ENCODE data around the gene SF1.

Gene SF1

DNA sequence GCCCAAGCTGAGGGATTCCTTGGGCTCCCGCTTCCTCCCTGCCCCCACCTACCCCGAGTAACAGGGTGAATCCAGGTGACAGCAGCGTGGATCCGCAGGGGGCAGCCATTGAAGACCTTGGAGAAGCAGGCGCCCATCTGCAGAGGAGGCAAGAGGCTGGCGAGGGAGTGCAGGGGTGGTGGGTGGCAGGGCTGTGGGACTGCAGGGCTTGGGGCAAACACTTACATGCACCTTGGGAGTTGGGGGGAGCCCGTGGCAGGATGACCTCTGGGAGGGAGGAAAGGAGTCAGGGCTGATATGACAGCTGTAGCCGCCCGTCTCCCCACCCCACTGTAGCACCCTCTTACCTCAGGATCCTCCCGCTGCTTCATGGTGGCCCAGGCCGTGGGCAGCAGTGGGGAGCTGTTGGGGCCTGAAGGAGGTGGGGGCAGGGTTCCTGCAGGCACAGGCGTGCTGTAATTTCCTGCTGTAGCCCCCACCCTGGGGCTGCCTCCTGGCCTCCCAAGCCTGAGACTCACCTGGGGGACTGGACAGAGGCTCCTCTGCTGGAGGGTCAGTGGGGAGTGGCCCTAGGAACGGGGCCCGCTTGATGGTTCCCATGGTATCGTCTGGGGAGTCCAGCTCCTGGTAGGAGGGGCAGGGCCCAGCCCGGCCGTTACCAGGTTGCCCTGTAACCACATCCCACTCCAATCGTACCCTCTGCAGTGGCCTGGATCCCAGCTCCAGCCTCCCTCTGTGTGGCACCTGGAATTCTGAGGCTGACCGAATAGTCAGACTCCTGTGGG is 18.6 kb upstream of the SF1 start:
- Histone ChIP-seq H3K36me3 (replicated peaks; ENCODE audit: low read depth, low read length) (peaks cover 40% of the 10 kb centered on the region), H2AFZ (ENCODE audit: low read depth, low read length) (no peak overlapping the region), H3K4me3 (ENCODE audit: low read length) (no peak overlapping the region), H3K4me2 (ENCODE audit: low read length) (no peak overlapping the region), H3K27ac (ENCODE audit: low read length) (no peak overlapping the region), H3K9me3 (ENCODE audit: insufficient read depth, low read length) (no peaks in the 10 kb centered on the region), H3K27me3 (ENCODE audit: low read depth, low read length) (no peaks in the 10 kb centered on the region), H3K9ac (ENCODE audit: low read length) (no peak overlapping the region), H3K4me1 (ENCODE audit: low read length) (peaks cover 10% of the 10 kb centered on the region), H3K79me2 (ENCODE audit: low read length) (peaks cover 3% of the 10 kb centered on the region), H4K20me1 (ENCODE audit: insufficient read depth, low read length) (no peaks in the 10 kb centered on the region)
- TF ChIP-seq, protein P1, sequence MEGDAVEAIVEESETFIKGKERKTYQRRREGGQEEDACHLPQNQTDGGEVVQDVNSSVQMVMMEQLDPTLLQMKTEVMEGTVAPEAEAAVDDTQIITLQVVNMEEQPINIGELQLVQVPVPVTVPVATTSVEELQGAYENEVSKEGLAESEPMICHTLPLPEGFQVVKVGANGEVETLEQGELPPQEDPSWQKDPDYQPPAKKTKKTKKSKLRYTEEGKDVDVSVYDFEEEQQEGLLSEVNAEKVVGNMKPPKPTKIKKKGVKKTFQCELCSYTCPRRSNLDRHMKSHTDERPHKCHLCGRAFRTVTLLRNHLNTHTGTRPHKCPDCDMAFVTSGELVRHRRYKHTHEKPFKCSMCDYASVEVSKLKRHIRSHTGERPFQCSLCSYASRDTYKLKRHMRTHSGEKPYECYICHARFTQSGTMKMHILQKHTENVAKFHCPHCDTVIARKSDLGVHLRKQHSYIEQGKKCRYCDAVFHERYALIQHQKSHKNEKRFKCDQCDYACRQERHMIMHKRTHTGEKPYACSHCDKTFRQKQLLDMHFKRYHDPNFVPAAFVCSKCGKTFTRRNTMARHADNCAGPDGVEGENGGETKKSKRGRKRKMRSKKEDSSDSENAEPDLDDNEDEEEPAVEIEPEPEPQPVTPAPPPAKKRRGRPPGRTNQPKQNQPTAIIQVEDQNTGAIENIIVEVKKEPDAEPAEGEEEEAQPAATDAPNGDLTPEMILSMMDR (IDR thresholded peaks at IDR 0.05; ENCODE audit: low read depth, low read length), result no peak
- no peak for TF ChIP-seq EZH2phosphoT487 (IDR thresholded peaks at IDR 0.05; ENCODE audit: low read depth)

DNA sequence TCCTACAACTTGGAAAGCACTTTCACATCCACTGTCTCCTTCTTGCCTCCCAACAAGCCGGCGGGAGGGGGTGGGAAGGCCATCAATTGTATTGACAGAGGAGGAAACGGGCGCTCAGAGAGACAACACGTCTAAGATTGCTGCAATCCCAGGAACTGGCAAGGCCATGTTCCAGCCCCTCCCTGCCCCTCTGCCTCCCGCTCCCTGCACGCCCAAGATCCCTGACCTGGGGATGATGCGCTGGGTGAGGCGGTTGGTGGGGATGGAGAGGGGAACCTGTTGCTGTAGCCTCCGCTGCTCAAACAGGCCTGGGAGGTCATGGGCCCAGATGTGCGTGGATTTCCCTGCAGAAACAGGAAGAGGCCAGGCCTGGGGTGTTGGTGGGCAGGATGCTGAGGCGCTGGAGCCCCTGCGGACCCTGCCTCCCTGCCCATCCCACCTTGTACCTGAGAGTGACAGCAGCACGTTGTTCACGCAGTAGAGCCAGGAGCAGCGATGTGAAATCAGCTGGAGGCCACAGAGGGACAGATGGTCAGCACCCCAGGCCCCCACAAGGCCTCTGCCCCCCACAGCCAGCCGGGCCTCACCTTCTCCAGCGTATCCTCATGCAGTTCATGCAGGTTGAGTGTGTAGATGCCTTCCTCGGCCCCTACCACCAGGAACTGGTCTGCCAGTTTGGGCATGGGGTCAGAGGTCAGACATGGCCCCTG is 17.9 kb upstream of the SF1 start:
- Histone ChIP-seq H3K9ac (ENCODE audit: low read length) (no peak overlapping the region), H3K4me1 (ENCODE audit: low read length) (peaks cover 2% of the 10 kb centered on the region; the same call in 1 of the 2 replicates), H3K36me3 (replicated peaks; ENCODE audit: low read depth, low read length) (peaks cover 40% of the 10 kb centered on the region), H3K9me3 (ENCODE audit: insufficient read depth, low read length) (no peaks in the 10 kb centered on the region), H3K27me3 (ENCODE audit: low read depth, low read length) (no peaks in the 10 kb centered on the region), H3K27ac (ENCODE audit: low read length) (no peak overlapping the region), H4K20me1 (ENCODE audit: insufficient read depth, low read length) (no peaks in the 10 kb centered on the region), H2AFZ (ENCODE audit: low read depth, low read length) (no peak overlapping the region), H3K4me2 (ENCODE audit: low read length) (no peak overlapping the region), H3K79me2 (ENCODE audit: low read length) (no peaks in the 10 kb centered on the region), H3K4me3 (ENCODE audit: low read length) (no peak overlapping the region)
- no peak for TF ChIP-seq EZH2phosphoT487 (IDR thresholded peaks at IDR 0.05; ENCODE audit: low read depth)
- TF ChIP-seq, protein P1 (IDR thresholded peaks at IDR 0.05; ENCODE audit: low read depth, low read length), result no peak

DNA sequence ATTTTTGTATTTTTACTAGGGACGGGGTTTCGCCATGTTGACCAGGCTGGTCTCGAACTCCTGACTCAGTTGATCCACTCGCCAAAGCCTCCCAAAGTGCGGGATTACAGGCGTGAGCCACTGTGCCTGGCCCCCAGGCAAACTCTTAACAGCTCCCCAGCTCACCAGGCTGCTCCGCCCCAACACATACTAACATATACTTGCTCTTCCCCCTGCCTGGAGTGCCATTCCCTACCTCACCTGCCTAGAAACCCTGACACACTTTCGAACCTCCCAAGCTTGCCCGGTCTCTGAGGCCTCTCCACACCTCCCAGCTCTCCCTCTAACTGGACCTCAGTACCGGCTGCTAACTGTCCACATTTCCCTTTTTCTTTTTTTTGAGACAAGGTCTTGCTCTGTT is 16.2 kb upstream of the SF1 start:
- no peaks in the 10 kb centered on the region for H3K79me2 ChIP-seq (ENCODE audit: low read length)
- H4K20me1 ChIP-seq (ENCODE audit: insufficient read depth, low read length), result no peaks in the 10 kb centered on the region
- no peaks in the 10 kb centered on the region for H3K9me3 ChIP-seq (ENCODE audit: insufficient read depth, low read length)
- no peak overlapping the region for H2AFZ ChIP-seq (ENCODE audit: low read depth, low read length)
- no peaks in the 10 kb centered on the region for H3K27me3 ChIP-seq (ENCODE audit: low read depth, low read length)
- no peak overlapping the region for H3K27ac ChIP-seq (ENCODE audit: low read length)
- no peak for TF ChIP-seq EZH2phosphoT487 (IDR thresholded peaks at IDR 0.05; ENCODE audit: low read depth)
- TF ChIP-seq, protein P1 (IDR thresholded peaks at IDR 0.05; ENCODE audit: low read depth, low read length), result no peak
- no peak overlapping the region for H3K4me3 ChIP-seq (ENCODE audit: low read length)
- peaks cover 35% of the 10 kb centered on the region for H3K36me3 ChIP-seq (replicated peaks; ENCODE audit: low read depth, low read length)
- H3K9ac ChIP-seq (ENCODE audit: low read length), result no peak overlapping the region
- H3K4me1 ChIP-seq (ENCODE audit: low read length), result no peaks in the 10 kb centered on the region
- no peak overlapping the region for H3K4me2 ChIP-seq (ENCODE audit: low read length)

Data from OCI-LY3 (cell line).